ENCODE measurements around the gene DPYSL5.

Gene DPYSL5

DNA sequence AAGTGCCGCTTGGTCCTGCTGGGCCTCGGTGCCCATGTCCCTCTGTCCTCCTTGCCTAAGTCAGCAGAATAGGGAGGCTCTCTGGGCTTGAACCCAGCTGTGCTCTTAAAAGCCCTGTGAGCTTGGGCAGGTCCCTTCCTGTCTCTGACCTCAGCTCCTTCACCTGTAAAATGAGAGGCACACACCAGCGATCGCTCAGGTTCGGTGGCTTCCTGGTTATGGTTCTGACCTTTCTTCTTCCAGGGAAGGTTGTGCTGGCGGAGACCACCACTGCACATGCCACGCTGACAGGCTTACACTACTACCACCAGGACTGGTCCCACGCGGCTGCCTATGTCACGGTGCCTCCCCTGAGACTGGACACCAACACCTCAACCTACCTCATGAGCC is 86.4 kb downstream of the DPYSL5 start:
- DNase-seq = no peak

DNA sequence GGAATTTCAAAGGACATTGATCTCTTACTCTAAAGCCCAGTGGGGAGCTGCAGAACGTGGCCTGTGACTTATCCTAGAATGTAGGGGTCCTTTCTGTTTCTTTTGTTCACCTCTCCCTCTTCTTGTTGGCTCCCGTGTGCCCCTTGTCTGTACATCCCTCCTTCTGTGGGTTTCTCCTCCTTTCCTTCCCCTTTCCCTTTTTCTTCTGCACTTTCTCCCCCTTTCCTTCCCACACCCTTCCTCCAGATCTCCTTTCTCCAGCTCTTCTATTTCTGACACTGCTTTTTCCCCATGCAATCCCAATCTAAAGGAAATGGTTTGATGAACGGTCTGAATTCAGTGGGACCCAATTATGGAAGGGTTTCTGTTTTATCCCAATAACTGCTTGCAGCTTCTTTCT is 87.1 kb downstream of the DPYSL5 start:
- DNase-seq = no peak

DNA sequence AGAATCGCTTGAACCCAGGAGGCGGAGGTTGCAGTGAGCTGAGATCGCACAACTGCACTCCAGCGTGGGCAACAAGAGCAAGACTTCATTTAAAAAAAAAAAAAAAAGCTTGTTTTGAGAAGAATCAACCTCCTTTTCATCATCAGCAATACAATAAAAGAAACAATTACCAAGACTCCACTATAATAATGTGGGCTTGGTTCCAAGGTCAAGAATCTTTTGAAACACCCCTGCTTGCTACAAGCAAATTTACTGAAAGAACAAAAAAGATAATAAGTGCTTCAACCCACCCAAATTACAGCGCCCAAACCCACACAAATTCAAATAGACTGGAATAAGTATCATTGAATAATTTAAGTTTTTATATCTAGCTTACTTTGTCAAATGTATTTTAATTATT is 88.9 kb downstream of the DPYSL5 start:
- DNase-seq = no peak

DNA sequence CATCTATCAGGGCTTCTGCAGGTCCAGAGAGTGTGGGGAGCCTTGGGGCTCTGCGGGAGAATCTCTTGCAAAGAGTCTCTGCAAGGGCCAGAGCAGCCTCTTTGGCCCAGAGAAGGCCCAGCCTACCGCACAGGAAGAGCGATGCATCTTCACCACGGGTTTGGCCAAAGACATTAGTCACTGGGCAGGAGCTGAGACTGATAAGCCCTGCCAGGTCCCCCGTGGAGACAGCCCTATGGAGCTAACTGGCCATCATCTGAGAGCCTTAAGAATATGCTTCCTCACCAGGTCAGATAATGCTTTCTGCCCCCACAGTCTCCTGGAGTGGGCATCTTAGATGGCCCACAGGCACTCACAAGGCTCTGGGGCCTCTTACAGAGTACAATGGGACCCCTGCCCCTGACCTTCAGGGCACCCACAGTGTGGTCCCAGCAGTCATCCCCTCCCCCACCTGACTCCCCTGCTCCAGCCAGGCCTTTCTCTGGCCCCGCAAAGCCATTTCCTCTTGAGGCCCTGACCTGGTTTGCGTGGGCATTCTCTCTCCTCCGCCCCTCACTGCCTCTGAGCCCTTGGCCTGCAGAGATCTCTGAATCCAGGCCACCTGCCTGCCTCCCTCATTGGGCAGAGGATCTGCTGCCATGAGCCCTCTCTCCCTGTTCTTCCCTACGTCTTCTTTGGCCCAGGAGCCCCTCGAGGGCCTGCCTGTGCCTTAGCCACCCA is 90.6 kb downstream of the DPYSL5 start:
- no peak for DNase-seq

- DNase-seq = no peak
Measured at GRCh38 chr2:26940001-26940400, 92.1 kb downstream of the DPYSL5 start.

GRCh38 chr2:26941486-26941885 is 93.6 kb downstream of the DPYSL5 start:
- no peak for DNase-seq

DNA sequence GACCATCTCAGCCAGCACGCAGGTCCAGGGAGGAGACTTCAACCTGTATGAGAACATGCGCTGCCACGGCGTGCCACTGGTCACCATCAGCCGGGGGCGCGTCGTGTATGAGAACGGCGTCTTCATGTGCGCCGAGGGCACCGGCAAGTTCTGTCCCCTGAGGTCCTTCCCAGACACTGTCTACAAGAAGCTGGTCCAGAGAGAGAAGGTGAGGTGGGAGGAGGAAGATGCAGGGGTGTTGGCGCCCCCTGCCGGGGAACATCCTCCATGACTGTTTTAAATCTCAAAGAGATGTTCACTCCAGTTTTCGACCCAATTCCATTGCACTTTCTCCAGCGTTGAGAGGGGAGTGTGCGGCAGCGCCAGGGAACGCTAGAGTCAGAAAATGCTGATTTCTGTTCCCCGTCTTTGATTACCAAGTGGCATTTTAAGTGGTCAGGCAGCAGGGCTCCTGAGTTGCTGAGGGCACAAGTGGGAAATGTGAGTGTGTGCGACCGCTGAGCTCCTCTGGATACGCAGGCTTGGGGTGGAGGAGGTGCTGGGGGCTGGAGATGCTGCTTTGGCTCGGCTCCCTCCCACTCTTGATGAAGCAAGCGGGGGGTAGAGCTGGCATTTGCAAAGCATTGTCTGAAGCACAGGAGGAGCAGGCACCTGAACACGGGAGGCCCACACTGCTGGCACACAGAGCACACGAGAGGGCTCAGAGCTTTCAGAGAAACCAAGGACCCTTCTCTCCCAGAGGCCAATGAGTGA is 94.8 kb downstream of the DPYSL5 start:
- no peak for DNase-seq

DNA sequence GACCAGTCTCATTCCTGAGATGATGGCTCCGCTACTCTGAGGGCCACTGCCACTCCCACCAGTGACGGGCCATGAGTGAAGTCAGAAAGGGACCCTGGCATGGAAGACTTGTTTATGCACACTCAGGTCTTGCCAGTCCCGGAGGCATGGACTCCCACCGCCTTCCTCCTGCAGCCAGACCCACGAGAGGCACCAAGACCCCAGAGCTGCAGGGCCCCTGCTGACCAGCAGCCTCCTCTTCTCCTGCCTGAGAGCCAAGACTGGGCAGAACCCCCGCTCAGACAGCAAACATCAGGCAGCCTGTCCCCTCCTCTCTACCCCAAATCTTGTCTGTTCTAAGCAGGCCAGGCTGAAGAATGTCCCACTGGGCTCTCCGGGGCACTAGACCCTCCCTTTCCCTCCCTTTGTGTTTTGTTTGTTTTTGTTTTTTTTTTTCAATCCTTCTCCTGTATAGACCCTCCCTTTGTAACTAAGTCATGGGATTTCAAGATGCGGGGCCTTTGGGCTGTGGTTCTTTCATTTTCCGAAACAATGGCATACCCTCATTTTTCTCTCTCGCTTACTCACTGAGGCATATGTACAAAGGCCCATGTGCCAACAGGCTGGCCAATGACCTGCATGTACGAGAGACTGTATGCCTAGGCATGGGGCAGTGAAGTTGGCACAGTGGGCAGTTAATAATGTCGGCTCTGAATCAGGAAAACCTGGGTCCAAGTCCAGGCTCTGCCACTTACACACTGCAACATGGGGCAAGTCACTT is 98.2 kb downstream of the DPYSL5 start:
- DNase-seq = no peak

GRCh38 chr2:26946841-26947784 is 99.2 kb downstream of the DPYSL5 start:
- DNase-seq = no peak

DNA sequence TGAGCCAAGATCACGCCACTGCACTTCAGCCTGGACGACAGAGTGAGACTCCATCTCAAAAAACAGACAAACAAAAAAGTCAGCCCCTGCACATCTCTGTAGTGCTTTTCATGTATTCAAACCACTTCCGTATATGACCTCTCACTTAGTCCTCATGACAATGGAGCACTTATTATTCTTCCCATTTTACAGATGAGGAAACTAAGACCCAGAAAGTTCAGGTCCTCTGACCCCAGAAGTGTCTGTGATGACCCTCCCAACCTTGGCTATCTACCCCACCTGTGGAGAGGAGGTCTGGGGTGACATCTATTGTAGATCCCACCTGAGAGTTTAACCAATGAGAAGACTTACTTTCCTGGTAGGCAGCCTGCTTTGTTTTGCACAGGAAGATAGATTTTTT is 100.9 kb downstream of the DPYSL5 start:
- DNase-seq = no peak

GRCh38 chr2:26950246-26950645 is 102.3 kb downstream of the DPYSL5 start:
- no peak for DNase-seq

- DNase-seq = no peak
Measured at GRCh38 chr2:26951236-26951635, 103.3 kb downstream of the DPYSL5 start.

DNA sequence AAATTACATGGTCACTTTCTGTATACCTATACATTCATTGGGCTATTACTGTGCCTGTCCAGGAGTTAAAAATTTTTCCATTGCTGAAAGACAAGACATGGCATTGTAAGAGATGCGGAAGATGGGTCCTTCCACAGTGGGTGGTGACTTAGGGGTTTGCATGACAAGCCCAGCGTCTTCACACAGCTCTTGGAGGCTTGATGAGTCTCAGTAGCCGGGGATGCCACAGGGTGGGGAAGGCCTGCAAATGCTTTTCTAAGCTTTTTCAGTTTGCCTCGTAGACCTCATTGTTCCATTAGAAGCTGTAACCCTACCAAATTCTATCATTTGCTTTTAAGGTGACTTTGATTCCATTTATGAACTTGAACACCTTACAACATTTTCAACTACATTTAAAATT is 104.4 kb downstream of the DPYSL5 start:
- no peak for DNase-seq

GRCh38 chr2:26954135-26954534 is 106.2 kb downstream of the DPYSL5 start:
- no peak for DNase-seq

DNA sequence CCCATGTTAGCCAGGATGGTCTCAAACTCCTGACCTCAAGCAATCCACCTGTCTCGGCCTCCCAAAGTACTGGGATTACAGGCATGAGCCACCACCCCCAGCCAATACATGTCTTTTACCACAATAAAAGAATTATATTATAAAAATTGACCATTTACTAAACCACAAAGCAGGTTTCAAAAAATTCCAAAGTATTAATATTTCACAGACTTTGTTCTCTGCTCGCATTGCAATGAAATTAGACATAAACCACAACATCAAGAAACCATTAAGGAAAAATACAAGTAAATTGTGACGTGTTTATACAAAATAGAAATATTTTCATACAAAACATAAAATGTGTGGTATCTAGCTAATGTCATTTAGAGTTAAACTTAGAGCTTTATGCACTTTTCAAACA is 109.1 kb downstream of the DPYSL5 start:
- DNase-seq = no peak

GRCh38 chr2:26957534-26957933 is 109.6 kb downstream of the DPYSL5 start:
- no peak for DNase-seq

DNA sequence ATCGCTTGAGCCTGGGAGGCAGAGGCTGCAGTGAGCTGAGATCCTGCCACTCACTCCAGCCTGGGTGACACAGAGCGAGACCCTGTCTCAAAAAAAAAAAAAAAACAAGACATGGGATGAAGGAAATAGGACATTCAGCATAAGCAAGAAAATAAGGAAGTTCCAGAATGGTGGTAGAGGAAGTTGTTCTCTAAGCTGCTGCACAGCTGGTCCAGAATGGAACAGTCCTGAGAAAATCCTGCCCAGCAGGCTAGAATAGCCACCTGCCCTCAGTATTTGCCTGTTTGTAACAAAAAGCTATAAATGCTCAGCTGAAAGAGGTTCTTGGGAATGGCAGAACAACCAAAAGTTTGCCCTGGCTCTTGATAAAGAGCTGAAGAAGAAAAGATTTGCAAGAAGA is 111.4 kb downstream of the DPYSL5 start:
- DNase-seq = no peak

DNA sequence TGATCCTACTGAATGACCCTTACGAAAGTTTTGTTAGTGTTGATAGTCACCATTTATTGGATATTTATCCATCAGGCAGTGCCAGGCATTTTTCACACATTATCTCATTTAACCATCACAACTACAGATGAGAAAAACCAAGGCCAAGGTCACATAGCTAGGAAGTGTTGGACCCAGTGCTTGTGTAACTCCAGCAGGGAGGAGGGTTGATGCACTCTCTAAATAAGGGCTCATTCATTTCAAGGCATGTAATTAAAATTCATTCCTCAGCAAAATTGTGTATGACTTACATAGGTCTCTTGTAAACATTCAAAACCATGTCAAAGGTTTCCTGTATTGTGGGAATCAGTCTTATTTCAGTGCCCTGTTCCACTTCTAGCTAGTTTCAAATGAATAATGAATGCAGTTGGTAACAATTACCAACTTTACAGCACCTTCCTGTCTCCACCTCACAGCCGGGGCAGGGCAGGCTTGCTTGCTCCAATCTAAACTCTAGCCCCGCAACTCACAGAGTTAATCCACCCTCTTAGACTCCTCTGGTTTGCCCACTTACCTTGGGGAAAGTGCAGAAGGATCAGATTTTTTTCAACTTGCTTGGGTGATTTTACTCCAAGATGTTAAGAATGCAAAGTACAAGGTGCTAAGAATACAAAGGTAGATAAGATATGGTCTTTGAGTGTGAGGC is 116.7 kb downstream of the DPYSL5 start:
- DNase-seq = no peak

DNA sequence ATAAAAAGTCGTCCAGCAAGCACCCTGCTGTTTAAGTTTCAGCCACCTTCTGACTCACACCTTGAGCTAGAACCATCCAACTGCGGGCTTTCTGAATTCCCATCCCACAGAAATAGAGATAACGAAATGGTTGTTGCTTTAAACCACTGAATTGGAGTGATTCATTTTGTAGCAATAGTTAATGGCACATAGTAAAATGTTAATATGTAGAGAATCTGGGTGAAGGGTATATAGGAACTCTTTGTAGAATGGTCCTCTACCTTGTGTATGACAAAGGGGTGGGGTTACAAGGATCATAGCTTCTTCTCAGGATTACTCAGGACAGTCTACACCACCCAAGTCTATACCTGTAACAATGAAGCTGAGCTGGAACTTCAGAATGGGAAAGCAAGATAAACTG is 120.1 kb downstream of the DPYSL5 start:
- no peak for DNase-seq

- no peak for DNase-seq
Measured at GRCh38 chr2:26969077-26969844, 121.3 kb downstream of the DPYSL5 start.

DNA sequence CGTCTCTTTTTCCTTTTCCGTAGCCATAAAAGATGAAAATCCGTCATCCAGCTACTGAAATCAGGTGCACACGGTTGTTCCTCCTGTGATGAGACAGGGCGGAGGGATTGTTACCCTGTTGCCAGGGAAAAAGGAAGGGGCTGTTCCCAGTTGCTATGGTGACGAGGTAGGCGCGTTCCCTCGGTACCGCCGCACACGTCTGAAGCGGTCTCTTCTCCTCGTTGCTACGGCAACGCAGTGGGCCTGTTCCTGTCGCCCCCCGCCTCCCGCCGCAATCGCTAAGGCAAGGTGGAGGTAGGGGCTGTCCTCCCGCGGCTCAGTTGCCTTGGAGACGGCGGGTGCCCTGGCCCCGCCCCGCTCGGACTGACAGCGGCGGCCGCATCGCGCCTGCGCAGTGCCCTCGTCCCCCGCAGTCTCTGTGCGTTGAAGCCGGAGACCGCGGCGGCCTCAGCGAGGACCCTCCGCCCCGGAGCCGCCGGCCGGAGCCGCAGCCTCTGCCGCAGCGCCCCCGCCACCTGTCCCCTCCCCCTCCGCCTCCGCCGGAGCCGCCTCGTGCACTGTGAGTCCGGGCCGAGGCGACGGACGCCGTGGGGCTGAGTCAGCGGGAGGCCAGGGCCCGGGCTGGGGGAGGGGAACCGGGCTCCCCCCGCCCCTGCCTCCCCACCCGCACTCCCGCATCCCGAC is 122.5 kb downstream of the DPYSL5 start, which contains the start of gene MAPRE3:
TSS of gene MAPRE3 (plus strand) at position 394 of the 684 bp plus-strand sequence. CDS start 51,582 bp downstream, outside the sequence.
- DNase-seq = peak; percentile 89

Measured in NCI-H1417 treated with DMSO at 0.1 percent for 48 hours (cell line).